ENCODE results near the gene GBP5. TPM values are rescaled to one million over a fixed set of nuclear protein-coding genes. Genes with fewer than 3 reads are reported as not detected.

The GBP5 gene
- polyA plus RNA-seq, 3 donors, result 9.8 to 36.4 (median 16.9) TPM

DNA sequence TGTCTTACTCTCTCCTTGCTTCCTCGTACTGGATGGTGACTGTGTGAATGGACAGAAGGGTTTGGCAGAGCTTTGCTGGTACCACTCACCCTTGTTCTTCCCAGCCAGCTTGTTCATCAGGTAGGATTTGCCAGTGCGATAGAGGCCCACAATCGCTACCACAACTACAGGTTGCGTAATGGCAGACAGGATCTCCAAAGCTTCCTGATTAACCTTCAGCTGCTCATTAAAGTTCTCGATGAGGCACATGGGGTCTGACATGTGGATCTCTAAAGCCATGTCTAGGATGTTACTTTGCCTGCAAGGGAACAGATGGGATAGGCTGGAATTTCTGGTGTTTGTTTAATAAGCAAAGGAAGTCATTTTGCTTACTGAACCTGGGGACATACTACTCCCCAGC lies 3.4 kb downstream of the GBP5 start:
- peak overlapping the region in 1 of 3 experiments; percentile 77 for H3K4me3 ChIP-seq (replicated peaks in 1 of 3; ENCODE audit: low read depth in 2 of 3, low read length in 3 of 3)
- TF ChIP-seq, protein P1, sequence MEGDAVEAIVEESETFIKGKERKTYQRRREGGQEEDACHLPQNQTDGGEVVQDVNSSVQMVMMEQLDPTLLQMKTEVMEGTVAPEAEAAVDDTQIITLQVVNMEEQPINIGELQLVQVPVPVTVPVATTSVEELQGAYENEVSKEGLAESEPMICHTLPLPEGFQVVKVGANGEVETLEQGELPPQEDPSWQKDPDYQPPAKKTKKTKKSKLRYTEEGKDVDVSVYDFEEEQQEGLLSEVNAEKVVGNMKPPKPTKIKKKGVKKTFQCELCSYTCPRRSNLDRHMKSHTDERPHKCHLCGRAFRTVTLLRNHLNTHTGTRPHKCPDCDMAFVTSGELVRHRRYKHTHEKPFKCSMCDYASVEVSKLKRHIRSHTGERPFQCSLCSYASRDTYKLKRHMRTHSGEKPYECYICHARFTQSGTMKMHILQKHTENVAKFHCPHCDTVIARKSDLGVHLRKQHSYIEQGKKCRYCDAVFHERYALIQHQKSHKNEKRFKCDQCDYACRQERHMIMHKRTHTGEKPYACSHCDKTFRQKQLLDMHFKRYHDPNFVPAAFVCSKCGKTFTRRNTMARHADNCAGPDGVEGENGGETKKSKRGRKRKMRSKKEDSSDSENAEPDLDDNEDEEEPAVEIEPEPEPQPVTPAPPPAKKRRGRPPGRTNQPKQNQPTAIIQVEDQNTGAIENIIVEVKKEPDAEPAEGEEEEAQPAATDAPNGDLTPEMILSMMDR (IDR thresholded peaks at IDR 0.05), result no peak
- Mint-ChIP-seq H3K36me3 (peaks cover 41 to 62% of the 10 kb centered on the region in 2 donors), H3K27ac (peak overlapping the region in 2 of 7 donors; percentile 41 to 54), H3K27me3 (ENCODE audit: low read depth in 3 of 3) (no peaks in the 10 kb centered on the region), H3K9me3 (peaks cover 0 to 12% (median 10%) of the 10 kb centered on the region in 7 donors), H3K4me3 (peak overlapping the region; percentile 54 to 93), H3K4me1 (peaks cover 49% of the 10 kb centered on the region)
- H3K27me3 ChIP-seq (ENCODE audit: control insufficient read depth in 2 of 2, insufficient read depth in 2 of 2, low read length in 2 of 2), result no peaks in the 10 kb centered on the region
- peaks cover 32 to 50% of the 10 kb centered on the region in 2 donors for H3K36me3 ChIP-seq (replicated peaks in 1 of 2; ENCODE audit: control insufficient read depth in 1 of 2, insufficient read depth in 2 of 2, low read length in 2 of 2)
- no peak overlapping the region for H3K27ac ChIP-seq (ENCODE audit: low read depth in 1 of 2, low read length in 2 of 2)
- no CpG with 5 or more reads among the region's 5 CpGs for WGBS (ENCODE audit: insufficient coverage)
- H3K4me2 ChIP-seq (replicated peaks; ENCODE audit: extremely low read depth, low read length, poor library complexity, severe bottlenecking), result peak overlapping the region; percentile 18
- H2AFZ ChIP-seq (ENCODE audit: insufficient read depth, low read depth, low read length, poor library complexity, severe bottlenecking), result peak overlapping the region; percentile 38
- no peak overlapping the region for H3K9ac ChIP-seq (ENCODE audit: insufficient read depth, low read length, poor library complexity, severe bottlenecking)
- H3K9me3 ChIP-seq (replicated peaks in 1 of 2; ENCODE audit: control insufficient read depth in 1 of 2, insufficient read depth in 1 of 2, low read length in 2 of 2), result peaks cover 0 to 7% of the 10 kb centered on the region in 2 donors
- H3K4me1 ChIP-seq (ENCODE audit: control insufficient read depth in 1 of 2, insufficient read depth in 2 of 2, low read length in 2 of 2), result peaks cover 31 to 45% of the 10 kb centered on the region in 2 donors
- no peaks in the 10 kb centered on the region for H4K20me1 ChIP-seq (ENCODE audit: insufficient read depth, low read length)
- H3K79me2 ChIP-seq (ENCODE audit: insufficient read depth, low read length), result peaks cover 4% of the 10 kb centered on the region
- DNase-seq, result peak in 2 of 3 donors; percentile 20 to 32
- intact Hi-C loops (cut with micrococcal nuclease), result no loop called here

DNA sequence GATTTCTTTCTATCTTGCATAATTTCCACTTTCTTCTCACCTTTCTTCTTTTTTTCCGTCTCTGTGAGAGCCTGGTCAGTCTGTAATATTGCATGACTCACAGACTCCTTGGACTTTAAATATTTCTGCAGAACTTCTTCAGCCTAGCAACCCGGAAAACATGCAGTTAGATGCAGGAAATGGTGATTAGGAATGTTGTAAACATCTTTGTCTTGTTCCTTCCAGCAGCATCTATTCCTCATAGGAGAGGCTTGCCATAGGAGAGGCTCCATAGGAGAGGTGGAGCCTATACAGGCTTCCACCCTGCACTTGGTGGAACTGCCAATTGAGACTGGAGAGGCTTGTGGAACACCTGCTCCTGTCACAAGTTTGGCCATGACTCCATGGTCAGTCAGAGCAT lies 10.0 kb downstream of the GBP5 start:
- Histone ChIP-seq H3K36me3 (replicated peaks in 1 of 2; ENCODE audit: control insufficient read depth in 1 of 2, insufficient read depth in 2 of 2, low read length in 2 of 2) (peaks cover 53 to 76% of the 10 kb centered on the region in 2 donors), H4K20me1 (ENCODE audit: insufficient read depth, low read length) (peaks cover 5% of the 10 kb centered on the region), H3K9me3 (replicated peaks in 1 of 2; ENCODE audit: control insufficient read depth in 1 of 2, insufficient read depth in 1 of 2, low read length in 2 of 2) (peaks cover 0 to 3% of the 10 kb centered on the region in 2 donors), H3K27ac (ENCODE audit: low read depth in 1 of 2, low read length in 2 of 2) (no peak overlapping the region), H3K4me1 (ENCODE audit: control insufficient read depth in 1 of 2, insufficient read depth in 2 of 2, low read length in 2 of 2) (peaks cover 0 to 9% of the 10 kb centered on the region in 2 donors), H2AFZ (ENCODE audit: insufficient read depth, low read depth, low read length, poor library complexity, severe bottlenecking) (no peak overlapping the region), H3K4me2 (replicated peaks; ENCODE audit: extremely low read depth, low read length, poor library complexity, severe bottlenecking) (no peak overlapping the region), H3K27me3 (ENCODE audit: control insufficient read depth in 2 of 2, insufficient read depth in 2 of 2, low read length in 2 of 2) (no peaks in the 10 kb centered on the region), H3K9ac (ENCODE audit: insufficient read depth, low read length, poor library complexity, severe bottlenecking) (no peak overlapping the region), H3K79me2 (ENCODE audit: insufficient read depth, low read length) (no peaks in the 10 kb centered on the region), H3K4me3 (replicated peaks in 1 of 3; ENCODE audit: low read depth in 2 of 3, low read length in 3 of 3) (no peak overlapping the region)
- Mint-ChIP-seq H3K4me3 (no peak overlapping the region), H3K27me3 (ENCODE audit: low read depth in 3 of 3) (peaks cover 0 to 5% (median 2%) of the 10 kb centered on the region in 3 donors), H3K27ac (no peak overlapping the region), H3K36me3 (peaks cover 60 to 85% of the 10 kb centered on the region in 2 donors), H3K9me3 (peaks cover 0 to 8% (median 4%) of the 10 kb centered on the region in 7 donors), H3K4me1 (peaks cover 26% of the 10 kb centered on the region)
- TF ChIP-seq, protein P1 (IDR thresholded peaks at IDR 0.05), result no peak
- intact Hi-C loops (cut with micrococcal nuclease), result no loop called here
- WGBS (ENCODE audit: insufficient coverage), result no CpG with 5 or more reads among the region's 2 CpGs
- no peak for DNase-seq

All from CD14-positive monocyte (primary cell).